ENCODE measurements around the gene SPOUT1. TPM values are rescaled to one million over a fixed set of nuclear protein-coding genes. Genes with fewer than 3 reads are reported as not detected.

SPOUT1 gene
- total and polyA plus RNA-seq, 5 donors from 2014 or later: 36.1 to 77.7 (median 57.2) TPM

DNA sequence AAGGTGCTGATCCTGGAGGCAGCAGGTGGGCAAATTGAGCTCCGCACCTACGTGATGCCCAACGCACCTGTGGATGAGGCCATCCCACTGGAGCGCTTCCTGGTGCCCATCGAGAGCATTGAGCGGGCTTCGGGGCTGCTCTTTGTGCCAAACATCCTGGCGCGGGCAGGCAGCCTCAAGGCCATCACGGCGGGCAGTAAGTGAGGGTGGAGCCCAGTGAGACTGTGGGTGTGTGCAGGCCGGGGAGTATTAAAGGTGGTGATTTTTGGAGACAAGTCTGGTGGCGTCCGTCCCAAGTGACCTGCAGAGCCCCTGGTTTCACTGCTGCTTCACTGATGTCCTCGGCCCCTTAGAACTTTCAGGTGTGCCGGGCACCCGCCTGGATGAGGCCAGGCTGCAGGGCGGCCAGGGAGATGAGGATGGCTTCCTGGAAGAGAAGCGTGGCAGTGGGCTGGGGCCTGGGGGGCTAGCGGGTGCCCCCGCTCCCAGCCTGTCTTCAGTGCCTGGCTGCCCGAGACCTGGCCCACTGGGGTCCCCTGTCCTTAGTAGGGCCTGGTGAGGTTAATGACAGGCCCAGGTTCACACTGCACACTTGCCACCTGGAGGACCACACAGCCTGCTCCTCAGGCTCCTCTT, 7.1 kb downstream of the SPOUT1 start:
- Histone ChIP-seq H3K9me3 (ENCODE audit: control insufficient read depth in 2 of 2, low read length in 2 of 2) (no peaks in the 10 kb centered on the region), H3K27ac (ENCODE audit: insufficient read depth, low read length, poor library complexity, severe bottlenecking) (no peak overlapping the region), H3K27me3 (ENCODE audit: control insufficient read depth, insufficient read depth, low read length) (no peaks in the 10 kb centered on the region), H3K4me3 (ENCODE audit: low read depth, low read length) (no peak overlapping the region), H3K36me3 (ENCODE audit: control insufficient read depth, insufficient read depth, low read length) (peaks cover 42% of the 10 kb centered on the region), H3K4me1 (ENCODE audit: control insufficient read depth, insufficient read depth, low read length, poor library complexity, severe bottlenecking) (peaks cover 15% of the 10 kb centered on the region)
- no peaks in the 10 kb centered on the region for H3K9me3 Mint-ChIP-seq
- ATAC-seq (ENCODE audit: low read depth in 2 of 2) (no peak), DNase-seq (no peak)
- H3K27ac Mint-ChIP-seq: peak overlapping the region in 1 of 3 donors; percentile 63
- H3K36me3 Mint-ChIP-seq: peaks cover 19% of the 10 kb centered on the region
- peaks cover 3 to 24% (median 10%) of the 10 kb centered on the region in 4 donors for H3K4me1 Mint-ChIP-seq
- H3K4me3 Mint-ChIP-seq: peak overlapping the region in 3 of 4 donors; percentile 27 to 41 (median 41)
- H3K27me3 Mint-ChIP-seq: peaks cover 4% of the 10 kb centered on the region

DNA sequence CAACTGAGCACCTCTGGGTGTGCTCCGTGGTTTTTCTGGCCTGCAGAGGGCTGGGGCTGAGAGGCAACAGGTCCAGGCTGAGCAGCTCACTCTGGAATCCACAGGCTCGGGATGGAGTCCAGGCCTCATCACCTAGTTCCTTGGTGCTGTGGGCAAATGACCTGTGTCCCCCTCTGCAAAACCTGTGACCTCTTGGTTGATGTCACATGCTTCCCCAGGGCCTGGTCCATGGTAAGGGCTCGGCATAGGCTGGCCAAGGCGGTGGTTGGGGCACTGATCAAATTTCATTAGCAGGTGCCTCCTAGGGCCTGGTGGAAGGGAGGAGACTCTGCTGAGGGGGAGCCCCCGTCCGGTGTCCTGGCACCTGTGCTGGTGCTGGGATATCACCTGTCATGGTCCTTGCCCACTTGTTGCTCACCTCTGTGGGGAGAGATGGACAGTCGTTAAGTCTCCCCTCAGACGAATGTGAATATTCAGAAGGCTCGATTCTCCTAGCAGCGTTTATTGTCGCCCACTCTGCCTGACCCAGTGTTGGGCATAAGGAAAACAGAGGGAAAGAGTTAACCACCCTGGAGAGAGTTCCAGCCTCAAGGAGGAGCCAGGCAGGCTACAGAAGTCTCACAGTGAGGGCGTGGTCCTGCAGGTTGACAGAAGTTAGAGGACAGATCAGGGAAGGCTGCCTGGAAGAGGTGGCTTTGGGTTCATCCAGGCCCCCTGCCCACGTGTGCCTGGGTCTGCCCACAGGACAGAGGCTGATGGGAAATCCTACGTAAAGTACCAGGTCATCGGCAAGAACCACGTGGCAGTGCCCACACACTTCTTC, 7.8 kb downstream of the SPOUT1 start:
- no peak for ATAC-seq (ENCODE audit: low read depth in 2 of 2)

GRCh38 chr9:128820665-128821583, 8.7 kb downstream of the SPOUT1 start:
- no peak overlapping the region for H3K27ac ChIP-seq (ENCODE audit: insufficient read depth, low read length, poor library complexity, severe bottlenecking)
- peaks cover 3 to 24% (median 11%) of the 10 kb centered on the region in 4 donors for H3K4me1 Mint-ChIP-seq
- H3K36me3 Mint-ChIP-seq: peaks cover 13% of the 10 kb centered on the region
- ATAC-seq (ENCODE audit: low read depth in 2 of 2): no peak
- peaks cover 4% of the 10 kb centered on the region for H3K27me3 Mint-ChIP-seq
- H3K4me3 ChIP-seq (ENCODE audit: low read depth, low read length): no peak overlapping the region
- no peak overlapping the region for H3K27ac Mint-ChIP-seq
- peaks cover 30% of the 10 kb centered on the region for H3K36me3 ChIP-seq (ENCODE audit: control insufficient read depth, insufficient read depth, low read length)
- no peaks in the 10 kb centered on the region for H3K9me3 ChIP-seq (ENCODE audit: control insufficient read depth in 2 of 2, low read length in 2 of 2)
- H3K4me3 Mint-ChIP-seq: peak overlapping the region; percentile 50 to 89 (median 79)
- H3K4me1 ChIP-seq (ENCODE audit: control insufficient read depth, insufficient read depth, low read length, poor library complexity, severe bottlenecking): peaks cover 15% of the 10 kb centered on the region
- no peak for DNase-seq
- H3K9me3 Mint-ChIP-seq: no peaks in the 10 kb centered on the region
- no peaks in the 10 kb centered on the region for H3K27me3 ChIP-seq (ENCODE audit: control insufficient read depth, insufficient read depth, low read length)

More for the DNA sequence above, 7.8 kb downstream of the SPOUT1 start:
- peaks cover 3 to 24% (median 11%) of the 10 kb centered on the region in 4 donors for H3K4me1 Mint-ChIP-seq
- peaks cover 15% of the 10 kb centered on the region for H3K4me1 ChIP-seq (ENCODE audit: control insufficient read depth, insufficient read depth, low read length, poor library complexity, severe bottlenecking)
- peaks cover 39% of the 10 kb centered on the region for H3K36me3 ChIP-seq (ENCODE audit: control insufficient read depth, insufficient read depth, low read length)
- no peaks in the 10 kb centered on the region for H3K9me3 ChIP-seq (ENCODE audit: control insufficient read depth in 2 of 2, low read length in 2 of 2)
- H3K27ac Mint-ChIP-seq: peak overlapping the region in 1 of 3 donors; percentile 66
- H3K27me3 ChIP-seq (ENCODE audit: control insufficient read depth, insufficient read depth, low read length): no peaks in the 10 kb centered on the region
- H3K4me3 Mint-ChIP-seq: peak overlapping the region in 3 of 4 donors; percentile 58 to 87 (median 79)
- no peak overlapping the region for H3K27ac ChIP-seq (ENCODE audit: insufficient read depth, low read length, poor library complexity, severe bottlenecking)
- H3K27me3 Mint-ChIP-seq: peaks cover 4% of the 10 kb centered on the region
- H3K36me3 Mint-ChIP-seq: peaks cover 13% of the 10 kb centered on the region
- H3K9me3 Mint-ChIP-seq: no peaks in the 10 kb centered on the region
- DNase-seq: no peak
- H3K4me3 ChIP-seq (ENCODE audit: low read depth, low read length): no peak overlapping the region

DNA sequence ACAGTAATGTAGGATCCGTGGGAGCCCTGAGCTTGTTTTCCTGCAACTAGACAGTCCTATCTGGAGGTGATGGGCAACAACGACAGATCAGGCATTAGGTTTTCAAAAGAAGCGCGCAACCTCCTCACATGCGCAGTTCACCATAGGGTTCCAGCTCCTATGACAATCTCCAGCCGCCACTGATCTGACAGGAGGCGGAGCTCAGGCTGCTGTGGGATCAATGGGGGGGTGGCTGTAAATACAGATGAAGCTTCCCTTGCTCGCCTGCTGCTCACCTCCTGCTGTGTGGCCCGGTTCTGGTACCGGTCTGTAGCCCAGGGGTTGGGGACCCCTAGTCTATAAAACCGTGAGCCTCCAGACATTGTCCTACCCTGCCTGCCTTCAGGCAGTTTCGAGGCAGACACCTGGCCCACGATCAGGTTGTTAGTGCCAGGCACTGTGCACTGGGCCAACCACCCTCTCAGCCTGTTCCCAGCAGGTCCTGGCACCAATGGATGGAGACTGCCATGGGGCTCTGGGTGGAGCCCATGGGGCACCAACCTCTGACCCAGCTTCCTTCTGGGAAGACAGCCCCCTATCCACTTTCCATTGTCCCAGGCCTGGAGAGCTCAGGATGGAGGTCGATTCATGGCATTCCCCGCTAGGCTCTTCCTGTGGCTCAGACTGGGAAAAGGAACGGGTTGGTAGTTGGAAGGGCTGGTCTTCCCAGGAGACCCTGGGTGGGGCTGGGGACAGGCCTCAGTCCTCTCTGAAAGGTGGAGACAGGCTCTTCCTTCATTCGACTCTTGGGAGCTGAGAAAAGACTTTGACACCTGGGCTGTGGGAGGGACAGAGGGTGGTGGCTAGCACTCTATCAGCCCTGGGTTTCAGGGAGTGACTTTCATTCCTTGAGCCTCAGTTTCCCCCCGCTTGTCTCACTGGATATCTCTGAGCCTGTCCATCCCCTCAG, 9.6 kb downstream of the SPOUT1 start:
- Mint-ChIP-seq H3K27ac (no peak overlapping the region), H3K4me1 (peaks cover 3 to 26% (median 11%) of the 10 kb centered on the region in 4 donors), H3K4me3 (peak overlapping the region; percentile 72 to 95 (median 86)), H3K9me3 (no peaks in the 10 kb centered on the region), H3K27me3 (peaks cover 4% of the 10 kb centered on the region), H3K36me3 (peaks cover 8% of the 10 kb centered on the region)
- DNase-seq (no peak), ATAC-seq (ENCODE audit: low read depth in 2 of 2) (no peak)
- no peak overlapping the region for H3K27ac ChIP-seq (ENCODE audit: insufficient read depth, low read length, poor library complexity, severe bottlenecking)
- peaks cover 15% of the 10 kb centered on the region for H3K4me1 ChIP-seq (ENCODE audit: control insufficient read depth, insufficient read depth, low read length, poor library complexity, severe bottlenecking)
- peaks cover 23% of the 10 kb centered on the region for H3K36me3 ChIP-seq (ENCODE audit: control insufficient read depth, insufficient read depth, low read length)
- H3K4me3 ChIP-seq (ENCODE audit: low read depth, low read length): peak overlapping the region; percentile 19
- no peaks in the 10 kb centered on the region for H3K9me3 ChIP-seq (ENCODE audit: control insufficient read depth in 2 of 2, low read length in 2 of 2)
- no peaks in the 10 kb centered on the region for H3K27me3 ChIP-seq (ENCODE audit: control insufficient read depth, insufficient read depth, low read length)

DNA sequence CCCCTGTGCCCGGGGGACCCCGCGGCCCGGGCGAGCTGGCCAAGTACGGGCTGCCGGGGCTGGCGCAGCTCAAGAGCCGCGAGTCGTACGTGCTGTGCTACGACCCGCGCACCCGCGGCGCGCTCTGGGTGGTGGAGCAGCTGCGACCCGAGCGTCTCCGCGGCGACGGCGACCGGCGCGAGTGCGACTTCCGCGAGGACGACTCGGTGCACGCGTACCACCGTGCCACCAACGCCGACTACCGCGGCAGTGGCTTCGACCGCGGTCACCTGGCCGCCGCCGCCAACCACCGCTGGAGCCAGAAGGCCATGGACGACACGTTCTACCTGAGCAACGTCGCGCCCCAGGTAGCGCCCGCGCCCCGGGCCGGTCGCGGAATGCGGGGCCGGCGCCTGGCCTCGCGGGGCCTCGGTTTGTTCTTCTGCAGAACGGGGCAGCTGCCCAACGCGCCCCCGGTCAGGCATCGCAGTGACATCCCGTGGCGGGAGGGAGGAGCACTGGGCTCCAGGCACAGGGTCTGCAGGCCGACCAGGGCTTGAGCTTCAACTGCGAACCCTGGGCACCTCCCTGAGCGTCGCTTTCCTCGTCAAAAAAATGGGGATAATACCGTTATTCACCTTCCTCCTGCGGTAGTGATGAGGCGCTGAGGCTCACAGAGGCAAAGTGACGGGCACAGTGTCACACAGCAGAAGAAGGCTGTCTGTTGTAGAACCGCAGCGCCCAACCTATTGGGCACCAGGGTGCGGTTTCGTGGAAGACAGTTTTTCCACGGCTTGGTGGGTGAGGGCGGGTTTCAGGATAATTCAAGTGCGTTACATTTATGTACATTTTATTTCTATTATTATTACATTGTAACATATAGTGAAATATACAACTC, 10.5 kb downstream of the SPOUT1 start:
- no peaks in the 10 kb centered on the region for H3K27me3 ChIP-seq (ENCODE audit: control insufficient read depth, insufficient read depth, low read length)
- H3K36me3 Mint-ChIP-seq: peaks cover 3% of the 10 kb centered on the region
- H3K9me3 ChIP-seq (ENCODE audit: control insufficient read depth in 2 of 2, low read length in 2 of 2): no peaks in the 10 kb centered on the region
- peak; percentile 31 to 57 (median 38) for DNase-seq
- H3K9me3 Mint-ChIP-seq: no peaks in the 10 kb centered on the region
- peaks cover 4% of the 10 kb centered on the region for H3K27me3 Mint-ChIP-seq
- H3K4me3 Mint-ChIP-seq: peak overlapping the region; percentile 86 to 95 (median 88)
- peaks cover 15% of the 10 kb centered on the region for H3K4me1 ChIP-seq (ENCODE audit: control insufficient read depth, insufficient read depth, low read length, poor library complexity, severe bottlenecking)
- peak overlapping the region in 1 of 3 donors; percentile 88 for H3K27ac Mint-ChIP-seq
- H3K4me1 Mint-ChIP-seq: peaks cover 3 to 26% (median 11%) of the 10 kb centered on the region in 4 donors
- H3K27ac ChIP-seq (ENCODE audit: insufficient read depth, low read length, poor library complexity, severe bottlenecking): peak overlapping the region; percentile 14
- peak overlapping the region; percentile 19 for H3K4me3 ChIP-seq (ENCODE audit: low read depth, low read length)
- H3K36me3 ChIP-seq (ENCODE audit: control insufficient read depth, insufficient read depth, low read length): peaks cover 14% of the 10 kb centered on the region
- peak; percentile 40 for ATAC-seq (ENCODE audit: low read depth in 2 of 2)

DNA sequence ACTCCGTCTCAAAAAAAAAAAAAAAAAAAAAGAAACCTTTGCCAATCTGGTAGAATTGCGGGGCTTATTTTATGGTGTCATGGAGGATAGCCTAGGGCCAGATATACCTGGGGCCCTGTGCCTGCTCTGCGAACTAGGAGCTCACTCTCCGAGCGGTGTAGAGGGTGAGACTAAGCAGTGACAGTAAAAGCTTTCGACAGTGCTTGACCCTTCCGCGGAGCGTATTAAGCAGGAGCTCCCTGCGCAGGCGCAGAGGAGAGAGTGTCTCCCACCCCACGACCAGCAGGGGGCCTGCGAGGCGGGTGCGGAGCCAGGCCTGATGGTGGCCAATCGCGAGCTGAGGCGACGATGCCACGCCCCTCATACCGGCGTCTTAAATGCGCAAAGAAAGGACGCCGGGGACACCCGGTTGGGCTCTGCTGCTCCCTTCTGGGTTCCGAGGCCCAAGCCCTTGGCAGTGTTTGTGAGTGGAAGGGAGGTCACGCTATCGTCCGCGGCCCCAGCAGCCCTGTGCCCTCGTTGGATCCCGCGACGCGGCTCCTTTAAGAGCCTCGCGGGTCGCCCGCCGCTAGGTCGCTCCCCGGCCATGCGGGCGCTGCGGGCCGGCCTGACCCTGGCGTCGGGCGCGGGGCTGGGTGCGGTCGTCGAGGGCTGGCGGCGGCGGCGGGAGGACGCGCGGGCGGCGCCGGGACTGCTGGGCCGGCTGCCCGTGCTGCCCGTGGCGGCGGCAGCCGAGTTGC, 11.3 kb downstream of the SPOUT1 start, which contains the start of gene ENDOG:
Gene ENDOG, plus strand, starts transcription at position 402 of the 740 bp plus-strand sequence. Its CDS starts 185 bp downstream, at position 587.
- Histone ChIP-seq H3K9me3 (ENCODE audit: control insufficient read depth in 2 of 2, low read length in 2 of 2) (no peaks in the 10 kb centered on the region), H3K27me3 (ENCODE audit: control insufficient read depth, insufficient read depth, low read length) (no peaks in the 10 kb centered on the region), H3K36me3 (ENCODE audit: control insufficient read depth, insufficient read depth, low read length) (peaks cover 13% of the 10 kb centered on the region), H3K27ac (ENCODE audit: insufficient read depth, low read length, poor library complexity, severe bottlenecking) (peak within 1 kb of the TSS; percentile 69), H3K4me3 (ENCODE audit: low read depth, low read length) (peak within 1 kb of the TSS; percentile 88), H3K4me1 (ENCODE audit: control insufficient read depth, insufficient read depth, low read length, poor library complexity, severe bottlenecking) (peaks cover 15% of the 10 kb centered on the region)
- peaks cover 3% of the 10 kb centered on the region for H3K36me3 Mint-ChIP-seq
- DNase-seq (peak; percentile 96 to 97 (median 96)), ATAC-seq (ENCODE audit: low read depth in 2 of 2) (peak; percentile 94 to 95)
- H3K4me1 Mint-ChIP-seq: peaks cover 3 to 26% (median 11%) of the 10 kb centered on the region in 4 donors
- H3K27me3 Mint-ChIP-seq: peaks cover 4% of the 10 kb centered on the region
- H3K4me3 Mint-ChIP-seq: peak within 1 kb of the TSS; percentile 90 to 97 (median 94)
- H3K9me3 Mint-ChIP-seq: no peaks in the 10 kb centered on the region
- peak within 1 kb of the TSS; percentile 91 to 93 (median 93) for H3K27ac Mint-ChIP-seq
